Kidney epithelial cell (primary cell): ENCODE data around the gene PTH2. TPM values are rescaled to one million over a fixed set of nuclear protein-coding genes. Genes with fewer than 3 reads are reported as not detected.

ENCODE experiments used
- DNase-seq: peaks from one replicate; pipeline ENCODE4 v3.0.0-alpha.2; 2010; ENCODE audit warnings: low read depth
- H3K27me3 ChIP-seq: 2 replicates; pipeline ENCODE4 v1.6.0; 2011; ENCODE audit warnings: low read length; ENCODE audit not compliant: control insufficient read depth, insufficient read depth
- H3K36me3 ChIP-seq: 2 replicates; pipeline ENCODE4 v1.5.1; 2011; ENCODE audit warnings: low read length; ENCODE audit not compliant: control insufficient read depth, insufficient read depth
- H3K4me3 ChIP-seq: 2 replicates; pipeline ENCODE4 v1.5.1; 2011; ENCODE audit warnings: low read depth, mild to moderate bottlenecking, control low read depth, low read length
- CTCF ChIP-seq: IDR thresholded peaks from 2 replicates; pipeline ENCODE4 v1.5.1; 2011; ENCODE audit warnings: mild to moderate bottlenecking, moderate library complexity, low read length, control low read depth, inconsistent platforms; ENCODE audit not compliant: insufficient read depth, poor library complexity, severe bottlenecking
- total RNA-seq: library from RNA; depleted of rRNA; stranded (reverse); fragments of >200 nt; gene quantifications from 2 replicates; pipeline ENCODE4 v1.2.3, GENCODE V29; 2015

The PTH2 gene
- total RNA-seq, 1 donor from 2014 or later = not detected

DNA sequence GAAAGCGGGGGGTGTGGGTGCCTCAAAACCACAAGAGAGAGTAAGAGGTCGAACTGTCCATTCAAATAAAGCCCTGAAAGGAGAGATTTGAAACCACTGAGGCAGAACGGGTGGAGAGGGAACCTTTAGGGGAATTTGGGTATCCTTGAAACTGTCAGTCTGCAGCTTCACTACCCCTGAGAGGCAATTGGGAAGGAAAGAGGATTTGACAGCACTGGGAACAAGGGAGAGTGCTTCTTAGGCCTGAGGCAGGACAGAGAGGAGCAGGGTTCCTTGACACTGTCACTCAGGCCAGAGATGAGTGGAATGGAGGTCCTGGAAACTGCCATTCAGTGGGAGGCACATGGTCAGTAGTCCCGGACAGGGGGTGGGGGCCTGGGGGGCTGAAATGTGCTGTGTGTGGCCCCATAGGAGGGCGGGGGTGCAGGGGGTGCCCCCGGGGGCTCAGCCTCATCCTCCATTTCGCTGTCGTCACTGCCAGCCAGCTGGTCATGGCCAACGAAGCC, 7.0 kb upstream of the PTH2 start:
- no peak for DNase-seq
- no peak overlapping the region for H3K4me3 ChIP-seq
- no peaks in the 10 kb centered on the region for H3K36me3 ChIP-seq
- TF ChIP-seq CTCF = no peak
- peaks cover 99% of the 10 kb centered on the region for H3K27me3 ChIP-seq

DNA sequence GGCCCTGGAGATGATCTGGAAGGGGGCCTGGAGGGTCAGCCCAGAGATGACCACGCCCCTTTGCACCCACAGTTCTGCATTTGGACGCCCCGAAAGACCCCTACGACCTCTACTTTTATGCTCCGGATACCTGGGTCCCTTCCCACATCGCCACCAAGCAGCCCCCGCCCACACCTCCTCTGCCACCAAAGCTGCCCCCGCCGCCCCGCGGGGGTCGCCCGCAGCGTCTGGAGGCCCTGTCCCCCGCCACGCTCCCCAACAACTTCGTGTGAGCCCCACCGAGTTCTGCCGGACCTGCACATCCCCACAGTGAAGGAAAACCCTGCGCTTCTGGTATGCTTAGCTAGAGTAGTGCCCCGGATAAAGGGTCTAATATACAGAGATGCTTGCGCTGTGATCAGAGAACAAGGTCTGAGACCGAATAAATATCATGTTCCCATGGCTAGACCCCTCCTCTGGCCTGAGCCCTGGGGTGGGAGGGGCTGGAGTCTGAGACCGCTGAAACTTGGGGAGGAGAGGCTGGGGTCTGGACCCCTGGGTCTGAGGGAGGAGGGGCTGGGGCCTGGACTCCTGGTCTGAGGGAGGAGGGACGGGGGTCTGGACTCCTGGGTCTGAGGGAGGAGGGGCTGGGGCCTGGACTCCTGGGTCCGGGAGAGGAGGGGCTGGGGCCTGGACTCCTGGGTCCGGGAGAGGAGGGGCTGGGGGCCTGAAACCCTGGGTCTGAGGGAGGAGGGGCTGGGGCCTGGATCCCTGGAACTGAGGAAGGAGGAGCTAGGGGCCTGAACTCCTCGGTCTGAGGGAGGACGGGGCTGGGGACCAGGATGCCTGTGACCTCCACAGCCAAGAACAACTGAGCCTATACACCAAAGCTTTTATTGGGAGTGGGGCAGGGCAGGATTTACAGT, 5.6 kb upstream of the PTH2 start:
- H3K36me3 ChIP-seq = no peaks in the 10 kb centered on the region
- TF ChIP-seq CTCF = no peak
- DNase-seq = no peak
- no peak overlapping the region for H3K4me3 ChIP-seq
- H3K27me3 ChIP-seq = peaks cover 98% of the 10 kb centered on the region

DNA sequence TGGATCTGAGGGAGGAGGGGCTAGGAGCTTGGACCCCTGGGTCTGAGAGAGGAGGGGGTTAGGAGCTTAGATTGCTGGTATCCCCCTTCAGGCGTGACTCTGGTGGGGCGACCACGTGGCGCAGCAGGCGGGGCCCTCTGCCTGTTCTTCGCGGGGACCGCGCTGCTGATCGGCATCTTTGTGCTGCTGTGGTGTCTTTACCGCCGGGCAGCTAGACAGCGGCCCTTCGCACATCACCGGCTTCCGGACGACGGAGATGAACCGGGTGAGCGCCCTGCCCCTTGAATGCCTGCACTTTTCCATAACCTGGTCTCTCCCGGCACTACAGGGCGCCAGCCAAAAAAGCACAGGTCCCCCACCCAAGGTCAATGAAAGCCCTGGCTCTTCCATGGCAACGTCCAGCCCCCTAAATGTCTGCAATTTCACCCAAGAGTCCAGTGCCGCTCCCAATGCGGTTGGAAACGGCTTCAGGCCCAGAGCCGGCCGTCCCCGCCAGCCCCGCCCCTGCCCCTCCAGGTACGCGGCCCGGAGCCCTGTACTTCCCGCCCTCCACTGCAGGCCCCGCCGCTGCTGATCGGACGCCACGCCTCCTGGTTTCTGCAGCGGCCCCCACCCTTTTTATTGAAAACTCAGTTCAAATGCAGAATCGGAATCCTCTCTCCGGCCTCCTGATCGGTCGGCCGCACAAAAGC, 4.8 kb upstream of the PTH2 start:
- Histone ChIP-seq H3K36me3 (no peaks in the 10 kb centered on the region), H3K4me3 (no peak overlapping the region), H3K27me3 (peaks cover 98% of the 10 kb centered on the region)
- no peak for DNase-seq
- TF ChIP-seq CTCF = no peak

GRCh38 chr19:49427339-49427738, 4.1 kb upstream of the PTH2 start:
- no peak for TF ChIP-seq CTCF
- no peak for DNase-seq
- H3K27me3 ChIP-seq = peaks cover 98% of the 10 kb centered on the region
- H3K36me3 ChIP-seq = no peaks in the 10 kb centered on the region
- H3K4me3 ChIP-seq = no peak overlapping the region

DNA sequence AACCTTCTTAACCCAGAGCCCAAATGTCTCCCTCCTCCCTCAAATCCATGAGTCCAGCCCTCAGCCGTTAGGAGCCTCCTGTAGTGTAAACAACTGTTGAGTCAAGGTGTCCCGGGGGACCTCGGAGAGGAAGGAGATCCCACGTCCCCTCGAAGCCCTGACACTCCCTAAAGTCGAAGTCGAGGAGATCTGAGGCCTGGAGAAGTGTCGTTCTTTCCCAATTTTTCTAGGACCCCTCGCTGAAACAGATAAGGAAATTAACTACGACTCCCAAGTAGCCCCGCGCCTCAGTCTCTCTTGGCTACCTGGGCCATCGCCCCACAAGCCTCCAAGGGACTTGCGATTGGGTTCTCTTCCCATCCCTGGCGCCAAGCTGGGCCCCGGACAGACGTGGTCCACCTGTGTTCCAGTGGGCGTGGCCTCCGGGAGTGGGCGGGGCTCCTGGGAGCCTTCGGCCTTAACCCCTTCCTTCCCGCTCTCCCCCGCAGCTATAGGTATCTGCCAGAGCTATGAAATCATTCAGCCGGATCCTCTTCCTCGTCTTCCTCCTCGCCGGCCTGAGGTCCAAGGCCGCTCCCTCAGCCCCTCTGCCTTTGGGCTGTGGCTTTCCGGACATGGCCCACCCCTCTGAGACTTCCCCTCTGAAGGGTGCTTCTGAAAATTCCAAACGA, 2.8 kb upstream of the PTH2 start:
- Histone ChIP-seq H3K36me3 (no peaks in the 10 kb centered on the region), H3K27me3 (peaks cover 97% of the 10 kb centered on the region), H3K4me3 (no peak overlapping the region)
- no peak for DNase-seq
- no peak for TF ChIP-seq CTCF
